HuH-7 (cell line): ENCODE data around the gene URB1.
"Not testable (repeated sequence)": the region's sequence is repeated elsewhere in the genome, so short reads cannot be mapped to it uniquely, and the experiment has no call there.

ENCODE experiments used
- DNase-seq: peaks from one replicate; pipeline ENCODE4 v3.0.0; 2011; ENCODE audit warnings: low spot score

The URB1 gene

DNA sequence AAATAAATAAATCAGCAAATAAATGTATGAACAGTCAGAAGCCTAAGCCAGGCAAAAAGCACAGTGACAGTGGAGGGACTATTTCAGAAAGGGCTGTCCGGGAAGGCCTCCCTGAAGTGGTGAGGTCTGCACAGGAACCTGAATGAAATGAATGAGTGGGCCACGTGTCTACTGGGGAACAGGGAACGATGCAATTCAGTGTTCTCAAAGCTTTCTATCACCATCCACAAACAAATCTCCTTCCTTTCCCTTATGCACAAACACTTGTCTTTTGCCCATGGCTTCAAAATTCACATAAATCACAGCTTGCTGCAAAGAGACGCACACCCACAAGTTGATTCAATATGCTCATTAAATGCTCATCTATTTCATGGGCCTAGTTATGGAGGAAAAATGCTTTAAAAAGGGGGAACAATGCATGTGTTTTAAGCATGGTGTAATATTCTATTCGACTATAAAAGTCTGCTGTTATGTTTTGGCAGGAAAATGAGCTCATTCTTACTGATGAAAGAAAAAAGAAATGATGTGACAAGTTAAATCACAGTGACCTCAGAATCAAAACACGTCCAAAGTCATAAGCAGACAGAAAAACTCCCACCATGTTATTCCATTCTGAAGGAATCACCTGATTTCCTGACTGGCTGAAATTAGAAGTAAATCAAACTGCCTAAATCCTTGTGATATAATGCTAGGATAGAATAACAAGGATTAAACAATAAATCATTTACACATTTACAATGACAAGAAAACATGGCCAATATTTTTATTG lies 21.6 kb downstream of the URB1 start:
- DNase-seq = no peak

DNA sequence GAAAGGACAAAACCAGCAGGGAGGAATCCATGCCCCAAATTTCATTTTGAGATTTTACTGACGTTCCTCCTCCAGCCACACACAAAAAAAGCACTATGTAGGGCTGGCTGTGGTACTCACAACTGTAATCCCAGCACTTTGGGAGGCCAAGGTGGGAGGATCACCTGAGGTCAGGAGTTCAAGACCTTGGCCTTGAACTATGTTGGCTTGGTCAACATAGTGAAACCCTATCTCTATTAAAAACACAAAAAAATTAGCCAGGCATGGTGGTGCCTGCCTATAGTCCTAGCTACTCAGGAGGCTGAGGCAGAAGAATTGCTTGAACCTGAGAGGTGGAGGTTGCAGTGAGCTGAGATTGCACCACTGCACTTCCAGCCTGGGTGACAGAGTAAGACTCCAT lies 23.9 kb downstream of the URB1 start:
- not testable (repeated sequence) for DNase-seq

DNA sequence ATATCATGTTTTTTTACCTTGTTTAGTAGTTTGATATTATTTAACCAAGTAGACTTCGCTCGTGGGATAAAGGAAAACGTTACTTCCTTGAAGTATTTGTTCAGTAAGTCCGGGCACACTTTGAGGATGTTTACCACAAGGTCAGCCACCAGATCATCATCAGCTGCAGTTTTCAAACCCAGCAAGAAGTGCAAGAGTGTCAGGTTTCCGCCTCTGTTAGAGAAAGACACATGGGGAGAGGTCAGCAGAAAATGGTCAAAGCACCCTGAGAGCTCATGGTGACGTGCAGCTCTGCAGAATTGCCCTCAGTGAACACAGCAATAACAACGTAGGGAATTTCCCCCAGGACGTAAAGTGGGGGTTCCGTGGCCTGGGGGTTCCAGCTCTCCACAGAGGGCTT lies 24.4 kb downstream of the URB1 start:
- DNase-seq = no peak

DNA sequence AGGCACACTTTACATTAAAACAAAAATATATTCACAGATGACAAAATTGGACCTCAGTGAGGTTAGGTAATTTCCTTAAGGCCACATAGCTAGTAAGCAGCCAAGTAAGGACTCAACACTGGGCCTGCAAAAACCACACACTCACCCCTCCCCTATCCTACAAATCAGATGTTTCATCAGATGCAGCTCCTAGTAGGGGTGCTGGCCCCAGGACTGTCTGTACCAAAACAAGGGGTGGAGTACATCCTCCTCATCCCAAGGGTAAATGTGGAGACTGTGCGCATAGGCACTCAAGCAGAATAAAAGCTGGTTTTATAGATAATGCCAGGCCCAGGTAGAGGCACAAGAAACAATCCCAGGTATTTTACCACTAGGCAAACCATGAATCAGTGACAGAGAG lies 25.7 kb downstream of the URB1 start:
- DNase-seq = no peak

DNA sequence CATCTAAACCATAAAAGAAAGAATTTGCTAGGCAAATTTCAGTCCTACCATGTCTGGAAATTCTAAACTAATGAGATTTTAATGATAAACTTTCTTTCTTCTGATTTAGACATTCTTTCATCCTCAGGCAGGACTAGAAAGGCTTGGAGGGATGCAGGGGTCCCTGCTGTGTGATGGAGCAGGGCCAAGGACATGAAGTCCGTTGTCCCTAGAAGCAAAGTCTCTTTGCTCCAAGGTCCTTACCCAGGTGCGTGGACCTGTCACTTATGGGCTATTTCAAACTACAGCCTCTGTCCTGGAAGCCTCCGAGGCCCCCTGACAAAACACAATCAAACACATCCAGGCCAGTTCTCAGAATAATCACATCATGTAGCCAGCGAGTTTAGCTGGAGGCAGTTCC lies 26.6 kb downstream of the URB1 start:
- DNase-seq = no peak

DNA sequence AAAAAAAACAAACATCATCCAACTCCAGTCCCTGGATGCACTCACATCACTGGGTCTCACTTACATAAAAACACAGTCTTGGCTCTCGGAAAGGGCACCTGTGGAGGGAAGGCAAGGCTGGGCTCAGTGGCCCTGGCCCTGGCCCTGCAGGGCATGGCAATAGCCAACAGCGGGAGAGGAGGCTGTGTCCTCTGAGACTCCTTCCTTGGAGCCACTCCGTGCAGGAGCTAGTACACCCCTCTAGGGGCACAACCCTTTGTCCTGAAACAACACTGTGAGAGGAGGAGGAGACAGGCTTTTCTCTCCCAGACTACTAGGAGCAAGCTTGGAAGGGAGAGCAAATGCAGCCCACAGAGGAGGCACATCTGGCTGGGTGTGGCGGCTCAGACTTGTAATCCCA lies 28.0 kb downstream of the URB1 start:
- no peak for DNase-seq

DNA sequence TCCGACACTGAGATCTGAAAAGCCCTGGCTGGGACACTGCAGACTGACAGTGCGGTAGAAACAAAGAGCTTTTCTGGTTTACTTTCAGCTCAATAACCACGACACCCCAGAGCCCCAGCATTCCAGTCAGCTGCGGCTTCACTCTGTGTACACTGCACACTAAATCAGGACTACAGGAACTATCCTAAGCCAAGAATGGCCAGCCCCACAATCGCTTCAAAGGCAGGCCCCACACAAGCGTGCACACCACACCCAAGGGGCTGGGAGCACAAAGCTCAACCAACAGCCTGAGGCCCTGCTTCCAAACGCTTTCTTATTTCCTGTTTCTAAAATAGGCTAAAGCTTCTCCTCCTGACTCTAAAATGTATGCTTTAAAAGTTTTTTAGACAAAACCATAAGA lies 28.4 kb downstream of the URB1 start:
- no peak for DNase-seq

DNA sequence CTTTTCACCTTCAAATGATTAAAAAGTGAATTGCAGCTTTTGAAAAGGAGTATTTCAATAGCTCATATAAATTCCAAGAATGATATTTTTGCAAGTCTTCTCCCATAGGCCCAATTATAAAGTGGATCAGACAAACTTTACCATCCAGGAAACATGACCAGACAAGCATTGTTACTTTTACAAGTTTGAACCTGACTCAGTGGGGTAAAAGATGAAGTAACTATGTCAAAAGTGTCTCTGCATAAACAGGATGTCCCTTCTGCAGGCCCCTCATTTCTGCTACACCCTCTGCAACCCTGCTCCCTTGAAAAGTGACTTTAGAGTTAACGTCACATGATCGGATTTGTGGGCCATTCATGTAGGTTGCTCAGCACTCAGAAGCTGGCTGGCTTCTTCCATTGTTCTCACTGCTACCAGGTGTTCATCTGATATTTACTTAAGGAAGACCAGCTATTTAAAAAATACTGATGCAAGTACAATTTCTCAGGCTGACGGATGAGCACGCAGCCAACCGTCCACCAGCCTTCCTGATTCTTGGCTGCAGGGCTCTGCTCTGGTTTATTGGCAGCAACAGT lies 32.3 kb downstream of the URB1 start:
- DNase-seq = no peak

DNA sequence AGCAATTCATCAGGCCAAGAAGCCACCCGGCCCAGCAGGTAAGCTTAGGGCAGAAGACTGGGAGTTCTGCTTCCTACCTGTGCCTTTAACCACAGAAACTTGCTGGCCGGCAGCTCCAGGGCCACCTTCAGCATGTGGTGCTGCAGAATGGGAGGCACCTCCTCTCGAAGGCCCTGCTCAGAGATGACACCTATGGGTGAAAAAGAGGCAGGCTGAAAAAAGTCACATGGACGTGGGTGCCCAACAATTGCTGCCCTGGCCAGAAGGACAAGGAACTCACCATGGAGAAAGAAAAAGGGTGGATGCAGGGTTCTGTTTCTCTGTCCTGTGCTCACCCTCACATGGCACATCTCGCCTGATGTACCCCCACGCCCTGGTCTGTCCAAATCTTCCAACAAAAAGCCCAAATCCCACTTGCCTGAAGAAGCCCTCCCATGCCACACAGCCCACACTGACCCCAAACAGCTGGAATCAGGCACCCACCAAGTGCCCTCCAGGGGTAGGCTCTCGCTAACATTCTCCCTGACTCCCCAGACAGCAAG lies 33.0 kb downstream of the URB1 start:
- DNase-seq = peak; percentile 17

DNA sequence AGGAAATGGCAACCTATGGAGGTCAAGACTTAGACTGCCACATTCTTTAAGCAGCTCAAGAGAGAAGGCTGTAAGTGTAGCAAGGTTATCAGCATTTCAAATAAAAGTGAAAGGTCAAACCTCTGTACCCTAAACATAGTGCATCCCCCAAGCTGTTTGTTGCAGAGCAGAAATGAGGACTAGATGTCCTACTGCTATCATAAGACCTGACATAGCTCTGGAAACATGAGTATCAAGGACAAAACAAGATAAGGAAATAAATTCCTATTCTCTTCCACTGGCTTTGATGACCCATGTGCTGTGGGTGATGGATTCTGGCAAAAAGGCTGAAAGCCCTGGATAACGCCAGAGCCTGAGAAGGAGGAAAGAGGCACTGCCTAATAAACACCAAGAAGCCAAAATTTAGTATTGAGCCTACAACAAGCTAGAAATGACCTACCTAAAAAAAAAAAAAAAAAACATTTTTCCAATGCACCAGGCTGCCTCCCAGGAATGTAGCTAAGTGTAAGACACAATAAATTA lies 35.9 kb downstream of the URB1 start:
- DNase-seq = no peak

DNA sequence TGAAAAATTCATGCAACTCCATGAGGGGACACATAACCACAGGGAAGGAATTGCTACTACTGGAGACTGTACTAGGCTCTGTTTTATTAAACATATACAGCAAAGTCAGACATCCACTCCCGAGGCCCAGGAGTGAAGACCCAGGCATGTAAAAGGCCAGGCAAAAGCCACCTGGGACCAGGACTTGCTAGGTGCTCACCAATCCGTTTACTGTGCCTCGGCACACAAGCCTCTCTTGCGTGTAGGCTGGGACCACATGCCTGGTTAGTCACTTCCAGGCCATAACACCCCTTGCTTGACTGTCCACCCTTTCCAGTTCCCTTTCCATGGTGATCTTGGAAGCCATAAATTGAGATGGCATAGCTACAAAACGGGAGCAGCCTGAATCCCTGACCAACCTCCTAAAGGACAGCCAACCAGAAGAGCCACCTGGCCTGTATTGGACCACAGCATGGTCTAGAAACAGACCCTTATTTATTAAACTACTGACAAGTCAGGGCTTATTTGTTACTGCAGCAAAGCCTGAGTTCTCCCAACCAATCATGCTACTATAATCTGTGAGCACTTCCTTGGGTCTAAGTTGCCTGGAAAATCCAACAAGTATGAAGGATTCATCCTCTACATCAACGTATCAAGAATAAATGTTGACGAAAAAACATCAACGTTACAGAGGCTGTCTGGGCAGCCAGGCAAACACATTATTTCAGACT lies 39.7 kb downstream of the URB1 start:
- DNase-seq = no peak

DNA sequence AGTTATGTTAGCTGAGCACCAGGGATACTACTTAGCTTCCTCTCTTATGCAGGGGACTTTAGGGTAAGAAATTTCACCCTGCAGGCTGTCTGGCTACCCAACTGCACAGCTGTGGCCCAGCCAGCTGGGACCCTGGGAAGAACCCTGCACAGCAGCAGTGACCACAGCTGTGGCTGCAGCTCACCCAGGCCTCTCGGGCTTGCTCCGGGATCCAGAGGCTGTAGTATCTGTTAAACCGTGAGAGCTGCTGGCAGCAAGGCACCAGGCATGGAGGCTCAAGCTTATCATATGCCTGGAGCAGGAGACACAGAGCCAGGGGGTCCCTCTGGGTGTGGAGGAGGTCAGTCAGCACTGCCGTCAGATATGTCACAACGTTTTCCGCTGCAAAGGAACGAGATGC lies 40.3 kb downstream of the URB1 start:
- no peak for DNase-seq

DNA sequence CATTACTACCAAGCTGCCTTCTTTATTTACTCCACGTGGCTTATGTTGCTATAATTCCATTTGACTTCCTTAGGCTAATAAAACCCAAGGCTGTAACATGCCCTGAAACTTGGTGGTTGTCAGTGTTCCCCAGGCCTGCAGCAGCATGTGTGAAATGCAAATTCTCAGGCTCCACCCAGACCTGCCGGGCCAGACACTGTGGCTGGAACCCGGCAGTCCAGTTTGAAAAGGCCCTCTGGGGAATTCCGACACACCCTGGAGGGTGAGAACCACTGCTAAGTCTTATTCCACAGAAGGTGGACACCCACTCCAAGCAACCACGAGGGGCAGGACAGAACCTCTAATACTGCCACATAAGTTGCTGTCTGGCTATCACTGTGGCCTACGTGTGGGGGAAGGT lies 41.4 kb downstream of the URB1 start:
- no peak for DNase-seq

DNA sequence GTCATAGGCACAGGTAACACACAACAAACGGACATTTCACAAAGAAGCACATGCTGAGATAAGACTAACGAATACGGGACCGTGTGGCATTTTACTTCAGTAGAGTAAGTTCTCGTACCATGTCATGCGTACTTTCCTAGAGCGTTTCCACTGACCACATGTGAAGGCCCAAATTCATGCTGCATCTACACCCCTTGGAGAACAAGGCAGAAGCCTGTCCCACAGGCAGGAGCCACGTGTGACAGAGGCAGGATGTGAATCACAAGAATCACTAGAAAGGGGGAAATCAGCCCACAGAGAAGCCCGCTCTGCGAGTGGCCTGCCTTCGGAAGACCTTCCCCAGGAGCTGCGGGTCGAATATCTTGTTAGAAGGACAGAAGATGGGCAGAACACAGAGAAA lies 41.8 kb downstream of the URB1 start:
- no peak for DNase-seq

DNA sequence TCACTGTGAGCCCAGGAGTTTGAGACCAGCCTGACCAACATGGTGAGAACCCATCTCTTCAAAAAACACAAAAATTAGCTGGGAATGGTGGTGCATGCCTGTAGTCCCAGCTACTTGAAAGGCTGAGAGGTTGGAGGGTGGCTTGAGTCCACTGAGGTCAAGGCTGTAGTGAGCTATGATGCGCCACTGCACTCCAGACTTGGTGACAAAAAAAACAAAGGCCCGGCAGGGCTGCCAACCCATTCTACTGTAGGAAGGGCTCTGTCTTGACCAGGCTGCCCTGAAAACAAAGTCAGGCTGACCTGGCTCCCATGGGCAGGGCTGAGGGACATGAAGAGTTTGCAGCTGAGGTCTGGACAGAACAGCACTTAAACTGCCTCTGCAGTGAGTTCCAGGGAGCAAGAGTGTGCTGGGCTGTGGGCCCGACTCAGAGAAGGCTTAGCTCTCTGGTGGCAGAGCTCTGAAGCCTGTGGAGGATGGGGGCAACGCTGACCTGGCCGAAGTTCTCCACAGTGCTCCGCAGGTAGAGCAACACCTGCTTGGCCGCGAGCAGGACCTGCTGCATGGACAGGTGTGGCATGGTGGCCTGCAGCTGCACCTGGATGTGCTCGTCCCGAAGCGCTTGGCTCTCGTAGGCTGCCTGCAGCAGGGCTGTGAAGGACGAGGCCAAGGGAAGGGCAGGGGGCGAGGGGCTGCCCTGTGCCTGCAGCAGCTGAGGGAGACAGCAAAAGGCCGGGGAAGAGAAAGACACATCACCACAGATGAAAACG lies 42.4 kb downstream of the URB1 start:
- DNase-seq = no peak

DNA sequence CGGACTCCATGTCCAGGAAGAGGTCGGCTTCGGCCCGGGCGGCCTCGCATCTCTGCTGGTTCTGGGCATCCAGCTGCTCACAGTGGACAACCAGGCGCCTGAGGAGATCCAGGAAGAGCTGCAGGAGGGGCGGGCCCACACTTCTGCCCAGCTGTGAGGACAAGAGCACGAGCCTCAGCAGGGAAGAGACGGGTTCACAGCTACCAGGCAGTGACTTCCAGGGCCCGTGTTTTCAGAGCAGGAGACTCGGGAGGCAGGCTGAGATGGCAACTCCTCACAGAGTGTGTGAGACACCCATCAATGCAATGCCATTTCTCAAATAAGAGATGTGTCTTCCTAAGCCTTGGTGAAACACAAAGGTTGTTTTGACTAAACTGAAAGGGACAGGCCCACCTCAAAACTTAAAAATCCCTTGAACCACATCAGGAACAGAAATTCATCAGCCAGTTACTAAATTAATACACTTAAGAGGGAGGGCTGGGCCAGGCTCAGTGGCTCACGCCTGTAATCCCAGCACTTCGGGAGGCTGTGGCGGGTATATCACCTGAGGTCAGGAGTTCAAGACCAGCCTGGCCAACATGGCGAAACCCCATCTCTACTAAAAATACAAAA lies 43.4 kb downstream of the URB1 start:
- DNase-seq = no peak

DNA sequence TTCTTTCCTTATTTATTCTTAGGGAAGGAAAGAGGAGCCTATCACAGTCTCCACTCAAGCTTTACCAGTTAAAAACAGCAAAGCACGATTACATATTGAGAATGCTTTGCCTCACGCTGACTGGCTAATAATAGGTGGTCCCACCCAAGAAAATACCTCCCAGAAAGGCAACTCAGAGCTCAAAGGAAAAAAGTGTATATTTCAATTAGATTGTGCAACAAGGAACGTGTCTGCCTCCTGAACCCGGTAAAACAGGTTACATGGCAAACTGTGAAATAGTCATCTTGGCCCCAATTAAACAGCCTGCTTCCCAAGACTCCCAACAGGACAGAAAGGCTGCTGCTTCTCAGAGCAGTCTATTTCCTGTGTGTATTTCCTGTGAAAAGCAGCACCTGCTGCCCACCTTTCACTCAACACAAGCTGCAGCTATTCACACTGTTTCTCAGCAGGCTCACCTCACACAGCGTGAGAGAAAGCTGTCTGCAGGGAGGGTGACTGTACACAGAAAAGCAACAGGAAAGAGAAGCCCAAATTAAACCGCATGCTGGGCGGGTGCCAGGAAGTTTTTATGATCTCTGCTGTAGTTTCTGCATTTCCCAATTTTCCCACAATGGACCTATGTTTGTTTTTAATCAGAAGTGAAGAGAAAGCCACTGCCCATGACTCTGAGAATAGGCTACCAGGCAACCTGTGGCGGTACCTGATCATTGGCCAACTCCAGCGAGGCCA lies 44.0 kb downstream of the URB1 start:
- DNase-seq = no peak

DNA sequence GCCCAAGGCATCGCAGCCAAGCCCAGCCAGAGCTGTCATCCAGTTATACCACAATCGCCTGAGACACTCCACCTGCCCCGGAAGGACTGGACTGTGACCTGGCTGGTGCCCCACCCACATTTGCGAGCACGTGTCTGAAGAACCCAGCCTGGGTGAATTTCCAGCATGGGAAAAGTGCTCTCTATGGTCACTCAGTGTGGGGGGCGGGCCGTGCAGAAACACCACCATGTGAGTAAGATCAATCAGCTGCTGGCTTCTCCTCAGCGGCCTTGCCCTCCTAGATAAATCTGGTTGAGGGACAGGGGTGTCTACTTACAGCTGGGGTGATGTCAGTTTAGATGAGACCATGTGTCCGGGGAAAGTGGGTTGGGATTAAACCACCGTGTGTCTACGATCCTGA lies 44.8 kb downstream of the URB1 start:
- no peak for DNase-seq

DNA sequence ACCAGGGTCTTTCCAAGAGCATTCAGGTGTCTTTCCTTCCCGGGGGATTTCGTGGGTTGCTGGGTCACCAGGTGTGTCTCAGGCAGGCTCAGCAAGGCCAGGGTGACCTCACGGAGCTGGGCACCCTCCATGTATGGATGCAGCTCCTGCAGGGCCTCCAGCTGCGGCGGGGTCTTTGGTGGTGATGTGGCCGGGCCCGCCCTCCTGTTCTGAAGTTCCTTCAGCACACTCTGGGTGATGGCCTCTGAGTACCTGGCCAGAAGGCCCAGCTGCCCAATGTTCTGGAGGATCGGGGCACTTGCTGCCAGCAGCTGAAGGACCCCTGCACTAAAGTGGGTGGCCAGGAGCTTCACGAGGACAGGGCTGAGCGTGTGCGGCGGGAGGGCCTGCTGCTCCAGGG lies 45.5 kb downstream of the URB1 start:
- no peak for DNase-seq

DNA sequence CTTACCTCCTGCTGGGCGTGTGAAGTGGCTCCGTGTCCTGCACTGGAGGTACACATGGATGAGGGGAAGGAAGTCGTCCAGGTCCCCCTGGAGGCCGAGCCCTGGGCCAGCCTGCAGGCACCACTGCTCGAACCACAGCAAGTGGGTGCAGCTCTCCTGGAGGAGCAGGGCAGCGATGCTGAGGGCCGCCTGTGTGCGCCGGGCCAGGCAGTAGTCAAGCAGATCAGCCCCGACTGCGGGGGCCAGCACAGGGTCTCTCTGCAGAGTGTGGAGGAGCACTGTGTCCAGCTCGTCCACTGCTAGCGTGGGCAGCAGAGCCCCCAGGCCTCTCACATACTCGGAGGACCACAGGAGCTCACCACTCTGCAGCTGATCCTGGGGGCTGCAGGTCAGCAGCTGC lies 45.9 kb downstream of the URB1 start:
- no peak for DNase-seq
